ENCODE data around the gene IRGM. TPM values are rescaled to one million over a fixed set of nuclear protein-coding genes. Genes with fewer than 3 reads are reported as not detected.
"Not testable (repeated sequence)": the region's sequence is repeated elsewhere in the genome, so short reads cannot be mapped to it uniquely, and the experiment has no call there.

Gene IRGM
- total RNA-seq, 2 donors from 2014 or later: not detected

DNA sequence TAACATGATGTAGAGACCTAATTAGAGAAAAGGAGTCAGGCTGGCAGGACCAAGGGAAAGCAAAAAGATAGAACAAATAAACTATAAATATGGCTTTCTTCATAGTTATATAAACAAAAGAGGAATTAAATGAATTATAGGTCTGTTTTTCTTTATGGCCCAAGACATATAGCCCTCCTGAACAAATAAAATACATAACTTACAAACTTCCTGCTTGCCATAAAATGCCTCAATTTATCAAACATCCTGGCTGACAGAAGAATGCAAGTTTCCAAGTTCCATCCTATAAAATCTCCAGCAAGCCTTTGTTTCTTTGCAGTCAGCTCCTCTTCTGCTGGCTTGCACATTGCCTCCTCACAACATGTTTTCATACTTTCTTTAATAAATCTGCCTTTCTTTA, 31.3 kb upstream of the IRGM start:
- H3K36me3 ChIP-seq (replicated peaks in 1 of 2; ENCODE audit: insufficient read depth in 1 of 2, low read depth in 2 of 2): no peaks in the 10 kb centered on the region
- ATAC-seq (no peak), DNase-seq (no peak)
- H3K27me3 ChIP-seq: no peaks in the 10 kb centered on the region
- H3K4me3 ChIP-seq: no peak overlapping the region
- no peak for TF ChIP-seq POLR2A (IDR thresholded peaks at IDR 0.05)
- TF ChIP-seq, protein P1, sequence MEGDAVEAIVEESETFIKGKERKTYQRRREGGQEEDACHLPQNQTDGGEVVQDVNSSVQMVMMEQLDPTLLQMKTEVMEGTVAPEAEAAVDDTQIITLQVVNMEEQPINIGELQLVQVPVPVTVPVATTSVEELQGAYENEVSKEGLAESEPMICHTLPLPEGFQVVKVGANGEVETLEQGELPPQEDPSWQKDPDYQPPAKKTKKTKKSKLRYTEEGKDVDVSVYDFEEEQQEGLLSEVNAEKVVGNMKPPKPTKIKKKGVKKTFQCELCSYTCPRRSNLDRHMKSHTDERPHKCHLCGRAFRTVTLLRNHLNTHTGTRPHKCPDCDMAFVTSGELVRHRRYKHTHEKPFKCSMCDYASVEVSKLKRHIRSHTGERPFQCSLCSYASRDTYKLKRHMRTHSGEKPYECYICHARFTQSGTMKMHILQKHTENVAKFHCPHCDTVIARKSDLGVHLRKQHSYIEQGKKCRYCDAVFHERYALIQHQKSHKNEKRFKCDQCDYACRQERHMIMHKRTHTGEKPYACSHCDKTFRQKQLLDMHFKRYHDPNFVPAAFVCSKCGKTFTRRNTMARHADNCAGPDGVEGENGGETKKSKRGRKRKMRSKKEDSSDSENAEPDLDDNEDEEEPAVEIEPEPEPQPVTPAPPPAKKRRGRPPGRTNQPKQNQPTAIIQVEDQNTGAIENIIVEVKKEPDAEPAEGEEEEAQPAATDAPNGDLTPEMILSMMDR (IDR thresholded peaks at IDR 0.05): no peak
- H3K9me3 ChIP-seq: no peaks in the 10 kb centered on the region
- no peaks in the 10 kb centered on the region for H3K4me1 ChIP-seq
- no peak overlapping the region for H3K27ac ChIP-seq
- intact Hi-C loops (cut with DNase I): no loop called here

DNA sequence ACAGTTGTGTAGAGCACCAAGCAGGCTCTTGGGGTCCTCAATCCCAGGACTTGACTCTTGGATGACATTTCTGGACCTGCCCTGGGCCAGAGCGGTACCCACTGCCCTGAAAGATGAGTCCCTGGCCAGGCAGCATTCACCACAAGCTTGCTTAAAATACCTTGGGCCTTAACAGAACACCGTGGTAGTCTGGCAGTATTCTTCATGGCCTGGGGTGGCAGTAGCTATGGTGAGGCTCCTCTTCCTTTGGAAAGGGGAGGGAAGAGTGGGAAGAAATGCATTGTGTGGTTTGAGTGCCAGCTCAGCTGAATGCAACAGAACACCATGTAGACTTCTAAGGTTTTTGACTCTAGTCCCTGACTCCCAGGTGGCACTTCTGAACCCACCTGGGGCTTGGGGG, 29.4 kb upstream of the IRGM start:
- ATAC-seq: no peak
- 75 to 100% methylated on average over 1 to 2 of the region's 2 CpGs for WGBS, 2 donors

DNA sequence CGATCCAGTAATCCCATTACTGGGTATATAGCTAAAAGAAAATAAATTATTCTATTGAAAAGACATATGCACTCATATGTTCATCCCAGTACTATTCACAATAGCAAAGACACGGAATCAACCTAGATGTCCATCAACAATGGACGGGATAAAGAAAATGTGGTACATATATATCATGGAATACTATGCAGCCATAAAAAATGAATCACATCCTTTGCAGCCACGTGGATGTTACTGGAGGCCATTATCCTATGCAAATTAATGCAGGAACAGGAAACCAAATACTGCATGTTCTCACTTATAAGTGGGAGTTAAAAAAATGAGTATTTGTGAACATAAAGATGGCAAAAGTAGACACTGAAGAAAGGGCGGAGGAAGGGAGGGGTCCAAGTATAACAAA, 16.6 kb upstream of the IRGM start:
- Histone ChIP-seq H3K4me3 (no peak overlapping the region), H3K27ac (no peak overlapping the region), H3K36me3 (replicated peaks in 1 of 2; ENCODE audit: insufficient read depth in 1 of 2, low read depth in 2 of 2) (no peaks in the 10 kb centered on the region), H3K27me3 (no peaks in the 10 kb centered on the region), H3K9me3 (no peaks in the 10 kb centered on the region), H3K4me1 (no peaks in the 10 kb centered on the region)
- DNase-seq (no peak), ATAC-seq (no peak)
- TF ChIP-seq, protein P1 (IDR thresholded peaks at IDR 0.05): no peak
- no peak for TF ChIP-seq POLR2A (IDR thresholded peaks at IDR 0.05)
- intact Hi-C loops (cut with DNase I): no loop called here
- 58 to 71% methylated on average over 5 of the region's 5 CpGs for WGBS, 2 donors

More for the DNA sequence above, 29.4 kb upstream of the IRGM start:
- intact Hi-C loops (cut with DNase I): no loop called here
- H3K4me3 ChIP-seq: no peak overlapping the region
- DNase-seq: no peak
- H3K27ac ChIP-seq: no peak overlapping the region
- TF ChIP-seq POLR2A (IDR thresholded peaks at IDR 0.05): no peak
- TF ChIP-seq, protein P1 (IDR thresholded peaks at IDR 0.05): no peak
- no peaks in the 10 kb centered on the region for H3K4me1 ChIP-seq
- no peaks in the 10 kb centered on the region for H3K36me3 ChIP-seq (replicated peaks in 1 of 2; ENCODE audit: insufficient read depth in 1 of 2, low read depth in 2 of 2)
- no peaks in the 10 kb centered on the region for H3K27me3 ChIP-seq
- H3K9me3 ChIP-seq: no peaks in the 10 kb centered on the region

DNA sequence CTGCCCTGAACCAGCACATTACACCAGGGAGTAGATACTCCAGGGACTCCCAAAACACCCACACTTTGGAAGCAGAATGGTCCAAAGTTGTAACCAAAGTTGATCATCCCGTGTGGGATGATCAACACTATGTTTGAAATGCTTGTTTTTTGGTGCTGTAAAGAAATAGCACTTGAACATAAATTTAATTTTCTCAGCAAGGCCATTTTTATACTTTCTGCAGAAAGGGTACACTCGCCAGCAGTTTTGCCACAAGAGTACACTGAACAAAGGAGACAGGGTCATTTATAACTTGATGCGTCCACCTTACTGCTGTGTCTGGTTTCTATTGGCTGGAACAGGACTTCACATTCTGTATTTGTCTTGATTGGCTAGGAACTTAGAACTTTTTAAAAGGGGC, 14.5 kb upstream of the IRGM start:
- DNase-seq; H3K9me3 ChIP-seq; H3K4me1 ChIP-seq; H3K36me3 ChIP-seq (replicated peaks in 1 of 2; ENCODE audit: insufficient read depth in 1 of 2, low read depth in 2 of 2); intact Hi-C loops (cut with DNase I); ATAC-seq; H3K4me3 ChIP-seq; H3K27ac ChIP-seq; H3K27me3 ChIP-seq: not testable (repeated sequence)
- WGBS, 2 donors: 72 to 78% methylated on average over 3 of the region's 3 CpGs

DNA sequence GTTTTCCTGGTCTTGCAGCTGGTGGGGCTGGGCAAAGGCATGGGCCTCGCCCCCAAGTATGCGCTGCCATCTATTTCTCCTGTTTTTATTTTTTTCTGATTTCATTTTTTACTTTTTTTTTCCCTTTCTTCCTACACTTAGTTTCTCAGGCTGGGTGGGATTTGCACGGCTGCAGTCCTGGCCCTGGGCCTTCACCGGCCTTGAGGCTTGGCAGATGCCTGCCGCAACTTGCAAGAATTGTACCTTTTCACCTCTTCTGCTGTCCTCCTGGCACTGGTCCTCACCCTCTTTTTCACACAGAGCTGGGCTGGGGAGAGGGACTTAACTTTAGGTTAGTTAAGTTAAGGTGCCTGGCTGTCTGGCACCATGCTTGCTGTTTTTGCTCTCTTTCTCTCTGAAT, 10.3 kb upstream of the IRGM start:
- Histone ChIP-seq H3K36me3 (replicated peaks in 1 of 2; ENCODE audit: insufficient read depth in 1 of 2, low read depth in 2 of 2) (no peaks in the 10 kb centered on the region), H3K4me1 (peaks cover 6% of the 10 kb centered on the region), H3K27ac (no peak overlapping the region), H3K9me3 (no peaks in the 10 kb centered on the region), H3K4me3 (no peak overlapping the region), H3K27me3 (no peaks in the 10 kb centered on the region)
- intact Hi-C loops (cut with DNase I): no loop called here
- WGBS, 2 donors: 37% methylated on average over 5 of the region's 5 CpGs
- ATAC-seq (no peak), DNase-seq (peak in 3 of 4 donors; percentile 25 to 72 (median 30))
- TF ChIP-seq, protein P1 (IDR thresholded peaks at IDR 0.05): no peak
- TF ChIP-seq POLR2A (IDR thresholded peaks at IDR 0.05): no peak

All from body of pancreas (tissue), 4 donors.